ENCODE results near the gene ERBB4.

GRCh38 chr2:212344131-212344530 lies 194.5 kb downstream of the ERBB4 start:
- no peak for TF ChIP-seq POLR2AphosphoS5 (IDR thresholded peaks at IDR 0.05)
- no peak for TF ChIP-seq CTCF (IDR thresholded peaks at IDR 0.05)
- TF ChIP-seq EP300 (IDR thresholded peaks at IDR 0.05): no peak
